Astrocyte of the hippocampus (primary cell): Measurements from ENCODE around the gene NLRP3.
A peak's percentile ranks its signal among the peaks of the same experiment; 100 is the strongest.
"Not testable (repeated sequence)": the region's sequence is repeated elsewhere in the genome, so short reads cannot be mapped to it uniquely, and the experiment has no call there.

ENCODE experiments used
- DNase-seq: peaks from one replicate; pipeline ENCODE4 v3.0.0; 2011; ENCODE audit warnings: low read depth, low spot score

The NLRP3 gene

DNA sequence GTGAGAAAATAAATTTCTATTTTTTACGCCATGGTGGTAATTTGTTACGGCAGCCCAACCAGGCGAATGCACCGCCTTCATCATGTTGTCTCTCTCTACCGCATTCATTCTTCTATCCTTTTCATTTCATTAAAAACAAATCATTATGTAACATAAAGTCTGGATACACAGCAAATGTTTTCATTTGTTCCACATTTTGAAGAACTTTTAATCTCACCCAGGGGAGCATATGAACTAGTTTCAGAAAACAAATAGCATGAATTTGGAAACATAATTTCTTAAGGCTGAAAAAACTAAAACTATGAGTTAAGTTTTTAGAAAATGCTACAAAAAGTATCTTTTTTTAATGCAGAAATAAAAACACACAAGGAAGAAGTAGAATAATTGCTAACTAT lies 53.2 kb downstream of the NLRP3 start:
- no peak for DNase-seq

DNA sequence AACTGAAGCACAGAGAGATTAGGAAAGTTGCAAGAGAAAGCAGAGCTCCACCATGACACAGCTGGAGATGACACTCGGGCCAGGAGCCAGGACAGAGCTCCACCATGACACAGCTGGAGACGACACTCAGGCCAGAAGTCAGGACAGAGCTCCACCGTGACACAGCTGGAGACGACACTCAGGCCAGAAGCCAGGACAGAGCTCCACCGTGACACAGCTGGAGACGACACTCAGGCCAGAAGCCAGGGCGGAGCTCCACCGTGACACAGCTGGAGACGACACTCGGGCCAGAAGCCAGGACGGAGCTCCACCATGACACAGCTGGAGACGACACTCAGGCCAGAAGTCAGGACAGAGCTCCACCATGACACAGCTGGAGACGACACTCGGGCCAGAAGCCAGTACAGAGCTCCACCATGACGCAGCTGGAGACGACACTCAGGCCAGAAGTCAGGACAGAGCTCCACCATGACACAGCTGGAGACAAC lies 55.0 kb downstream of the NLRP3 start:
- DNase-seq: not testable (repeated sequence)

DNA sequence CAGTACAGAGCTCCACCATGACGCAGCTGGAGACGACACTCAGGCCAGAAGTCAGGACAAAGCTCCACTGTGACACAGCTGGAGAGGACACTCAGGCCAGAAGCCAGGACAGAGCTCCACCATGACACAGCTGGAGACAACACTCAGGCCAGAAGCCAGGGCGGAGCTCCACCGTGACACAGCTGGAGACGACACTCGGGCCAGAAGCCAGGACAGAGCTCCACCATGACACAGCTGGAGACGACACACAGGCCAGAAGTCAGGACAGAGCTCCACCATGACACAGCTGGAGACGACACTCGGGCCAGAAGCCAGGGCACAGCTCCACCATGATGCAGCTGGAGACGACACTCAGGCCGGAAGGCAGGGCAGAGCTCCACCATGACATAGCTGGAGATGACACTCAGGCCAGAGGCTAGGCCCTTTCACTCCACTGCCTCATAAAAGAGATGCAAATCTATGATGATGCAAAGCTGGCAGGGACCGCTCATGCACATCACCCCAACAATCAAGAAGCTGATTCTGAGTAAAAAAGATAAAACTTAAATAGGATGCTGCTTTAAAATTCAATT lies 55.6 kb downstream of the NLRP3 start:
- no peak for DNase-seq

DNA sequence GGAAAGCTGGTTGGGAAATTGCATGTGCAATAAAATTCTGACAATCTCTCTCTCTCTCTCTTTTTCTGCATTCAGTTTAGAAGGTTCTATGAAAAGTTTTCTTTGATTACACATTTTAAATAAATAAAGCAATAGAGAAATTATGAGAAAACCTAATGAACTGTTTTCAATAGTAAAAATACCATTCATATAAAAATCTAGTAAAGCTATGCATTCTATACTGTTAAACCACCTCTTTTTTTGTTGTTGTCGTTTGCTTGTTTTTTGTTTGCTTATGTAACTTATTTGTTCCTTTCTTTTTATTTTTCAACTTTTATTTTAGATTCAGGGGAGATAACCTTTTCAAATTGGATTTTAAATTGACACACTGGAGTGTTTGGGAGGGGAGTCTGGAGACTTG lies 56.1 kb downstream of the NLRP3 start:
- no peak for DNase-seq

DNA sequence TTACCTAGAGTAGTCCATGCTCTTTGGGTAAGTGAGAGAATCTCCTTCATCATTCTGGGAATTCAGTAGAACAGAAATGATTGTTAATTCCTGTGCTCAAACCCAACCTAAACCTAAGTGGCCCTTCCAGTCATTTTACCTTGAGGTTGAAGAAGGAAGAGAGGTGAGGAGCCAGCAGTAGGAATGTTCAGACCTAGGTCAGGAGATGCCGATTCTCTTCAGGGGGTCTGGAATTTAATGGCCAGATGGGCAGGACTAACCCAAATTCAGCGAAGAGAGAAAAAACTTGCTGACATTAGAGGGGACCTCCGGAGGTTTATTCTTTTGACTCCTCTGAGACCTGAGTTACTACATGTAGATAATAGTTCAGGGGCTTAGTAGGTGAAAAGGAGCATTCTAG lies 58.4 kb downstream of the NLRP3 start:
- no peak for DNase-seq

DNA sequence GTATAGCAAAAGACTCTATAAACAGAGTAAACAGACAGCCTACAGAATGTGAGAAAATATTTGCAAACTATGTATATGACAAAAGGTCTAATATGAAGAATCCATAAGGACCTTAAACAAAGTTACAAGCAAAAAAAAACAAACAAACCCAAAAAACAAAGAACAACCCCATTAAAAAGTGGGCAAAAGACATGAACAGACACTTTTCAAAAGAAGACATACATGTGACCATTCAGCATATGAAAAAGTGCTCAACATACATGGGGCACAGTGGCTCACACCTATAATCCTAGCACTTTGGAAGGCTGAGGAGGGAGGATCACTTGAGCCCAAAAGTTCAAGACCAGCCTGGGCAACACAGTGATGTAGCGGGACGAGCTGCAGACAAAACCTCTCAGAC lies 59.8 kb downstream of the NLRP3 start:
- no peak for DNase-seq

DNA sequence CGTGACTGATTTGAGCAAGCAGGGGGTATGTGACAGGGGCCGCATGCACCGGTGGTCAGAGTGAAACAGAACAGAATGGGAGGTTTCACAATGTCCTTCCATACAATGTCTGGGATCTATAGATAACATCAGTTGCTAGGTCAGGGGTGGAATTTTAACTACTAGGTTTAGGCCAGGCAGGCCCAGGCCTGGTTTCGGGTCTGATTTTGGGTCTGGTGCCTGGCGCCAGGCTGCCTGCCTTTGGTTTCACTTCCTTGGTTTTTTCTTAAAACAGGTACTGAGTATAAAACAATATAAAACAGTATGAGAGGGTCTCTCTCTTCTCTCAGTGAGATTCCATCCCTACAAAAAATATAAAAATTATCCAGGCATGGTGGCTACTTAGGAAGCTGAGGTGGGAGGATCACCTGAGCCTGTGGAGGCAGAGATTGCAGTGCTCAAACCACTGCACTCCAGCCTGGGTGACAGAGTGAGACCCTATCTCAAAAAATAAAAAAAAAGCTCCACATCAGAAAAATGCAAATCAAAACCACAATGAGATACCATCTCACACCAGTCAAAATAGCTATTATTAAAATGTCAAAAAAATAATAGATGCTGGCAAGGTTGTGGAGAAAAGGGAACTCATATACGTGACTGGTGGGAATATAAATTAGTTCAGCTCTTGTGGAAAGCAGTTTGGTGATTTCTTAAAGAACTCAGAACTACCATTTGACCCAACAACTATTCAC lies 60.5 kb downstream of the NLRP3 start:
- not testable (repeated sequence) for DNase-seq

DNA sequence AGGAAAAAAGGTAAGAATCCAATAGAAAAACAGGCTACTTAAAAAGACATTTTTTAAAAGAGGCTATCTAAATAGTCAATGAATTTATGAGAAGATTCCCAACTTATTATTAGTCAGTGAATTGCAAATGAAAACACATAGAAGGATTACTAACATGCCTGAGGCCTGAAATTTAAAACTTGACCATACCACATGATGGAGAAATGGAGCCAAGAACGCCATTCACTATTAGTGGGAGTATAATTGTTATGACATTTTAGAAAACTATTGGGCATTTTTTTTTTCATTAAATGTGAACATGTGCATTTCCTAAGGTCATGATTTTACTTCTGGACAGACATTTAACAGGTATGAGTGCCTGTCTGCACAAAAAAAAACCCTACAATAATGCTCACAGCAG lies 66.8 kb downstream of the NLRP3 start:
- DNase-seq: no peak

DNA sequence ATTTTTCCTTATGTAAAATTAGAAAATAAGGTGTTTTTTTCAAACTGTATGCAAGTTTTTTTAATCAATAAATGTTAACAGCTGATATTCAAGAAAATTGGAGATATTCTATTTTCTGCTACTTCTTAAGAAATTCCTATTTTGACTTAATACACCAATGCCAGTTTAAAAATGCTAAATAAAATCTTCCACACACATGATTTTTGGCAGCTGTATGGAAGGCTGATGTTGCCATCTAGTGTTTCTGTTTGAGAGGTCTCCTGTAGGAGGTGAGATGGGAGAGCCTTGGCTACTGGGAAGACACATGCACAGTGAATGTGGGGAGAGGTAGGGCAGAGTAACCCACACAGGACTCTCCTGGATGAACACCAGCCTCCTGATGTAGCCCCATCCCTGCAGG lies 71.1 kb downstream of the NLRP3 start:
- peak; percentile 52 for DNase-seq

DNA sequence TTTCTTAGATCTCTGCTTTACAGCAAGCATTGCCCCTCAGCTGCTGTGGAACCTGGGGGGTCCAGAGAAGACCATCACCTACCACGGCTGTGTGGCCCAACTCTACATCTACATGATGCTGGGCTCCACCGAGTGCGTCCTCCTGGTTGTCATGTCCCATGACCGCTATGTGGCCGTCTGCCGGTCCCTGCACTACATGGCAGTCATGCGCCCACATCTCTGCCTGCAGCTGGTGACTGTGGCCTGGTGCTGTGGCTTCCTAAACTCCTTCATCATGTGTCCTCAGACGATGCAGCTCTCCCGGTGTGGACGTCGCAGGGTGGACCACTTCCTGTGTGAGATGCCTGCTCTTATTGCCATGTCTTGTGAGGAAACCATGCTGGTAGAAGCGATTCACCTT lies 75.4 kb downstream of the NLRP3 start:
- no peak for DNase-seq

DNA sequence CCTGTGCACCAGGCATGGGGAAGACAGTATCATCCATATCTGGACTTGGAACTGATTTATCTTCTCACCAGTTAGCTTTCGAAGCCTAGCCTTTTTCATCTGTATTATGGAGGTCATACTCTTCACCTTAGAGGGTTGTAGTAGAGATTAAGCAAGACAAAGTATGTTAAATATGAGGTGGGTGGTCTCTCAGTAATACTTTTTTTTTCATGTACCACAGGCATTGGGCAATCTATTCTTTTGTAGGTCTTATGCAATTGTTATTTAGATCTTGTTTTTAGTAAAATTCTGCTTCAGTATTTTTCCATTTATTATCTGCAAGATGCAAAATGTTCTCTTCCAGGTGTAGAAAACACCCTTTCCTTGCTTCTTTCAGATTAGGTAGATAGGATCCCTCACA lies 77.1 kb downstream of the NLRP3 start:
- no peak for DNase-seq

DNA sequence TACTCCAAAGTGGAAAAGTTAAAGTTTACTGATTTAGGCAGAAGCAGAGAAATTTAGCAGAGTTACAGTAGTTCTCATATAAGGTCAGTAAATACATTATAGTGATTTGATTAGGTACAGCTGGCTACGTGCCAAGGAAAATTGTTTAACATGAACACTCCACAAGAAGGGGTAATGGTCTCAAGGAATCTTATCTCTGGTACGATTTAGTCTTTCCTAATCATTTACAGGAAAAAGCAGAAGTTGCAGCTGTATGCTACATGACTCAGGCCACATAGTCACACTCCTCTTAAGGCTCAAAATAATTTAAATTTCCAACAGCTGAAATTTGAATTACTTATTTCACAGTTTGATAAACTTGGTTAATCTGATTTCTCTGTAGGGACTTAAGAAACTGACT lies 78.8 kb downstream of the NLRP3 start:
- no peak for DNase-seq

DNA sequence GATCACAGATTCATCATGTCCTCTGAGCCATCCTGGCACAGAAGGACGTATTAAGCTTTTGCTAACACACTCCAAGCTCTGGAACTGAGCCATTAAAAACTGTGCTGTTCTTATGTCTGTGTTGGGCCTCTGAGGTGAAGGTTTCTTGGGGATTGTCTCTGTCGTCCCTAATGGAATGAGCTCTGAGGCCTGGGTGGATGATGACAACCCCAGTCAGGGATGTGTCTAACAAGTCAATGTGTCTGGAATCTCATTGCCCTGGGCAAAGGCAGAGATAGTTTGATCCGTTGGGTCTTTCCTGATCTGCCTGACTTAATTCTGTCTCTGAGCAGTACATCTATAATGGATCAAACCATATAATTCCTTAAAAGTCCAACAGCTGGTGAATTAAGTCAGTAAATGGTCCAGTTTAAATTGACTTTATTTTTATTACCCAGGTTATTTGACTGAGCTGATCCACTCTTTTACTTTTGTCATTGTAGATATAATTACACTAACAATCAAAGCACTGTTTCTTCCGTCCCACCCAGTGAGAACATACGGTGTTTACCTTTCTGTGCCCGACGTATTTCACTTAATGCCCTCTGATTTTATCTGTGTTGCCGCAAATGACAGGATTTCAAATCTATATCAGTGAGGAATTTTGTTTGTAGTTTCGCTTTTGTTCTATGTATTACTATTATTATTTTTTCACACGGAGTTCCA lies 80.8 kb downstream of the NLRP3 start:
- DNase-seq: peak; percentile 4
